ENCODE measurements around the gene LRRC1. TPM values are rescaled to one million over a fixed set of nuclear protein-coding genes. Genes with fewer than 3 reads are reported as not detected.

LRRC1 gene
- total and polyA plus RNA-seq, 2 of the 8 experiments (the other 6 are each of a cell fraction or from before 2014, with no cell fraction given) = 6.7 to 15.9 TPM

GRCh38 chr6:53795702-53796450, 1.1 kb downstream of the LRRC1 start (continued):
- TF ChIP-seq CHD7 (IDR thresholded peaks at IDR 0.05; ENCODE audit: insufficient replicate concordance, low read length) (no peak), ASH2L (IDR thresholded peaks at IDR 0.05; ENCODE audit: low read length) (peak; percentile 57), SAP30 (IDR thresholded peaks at IDR 0.05; ENCODE audit: insufficient read depth, insufficient replicate concordance, low read length) (no peak), SIN3A (conservative IDR thresholded peaks at IDR 0.05 in 1 of 2, IDR thresholded peaks at IDR 0.05 in 1 of 2; ENCODE audit: low read depth in 1 of 2, low read length in 2 of 2) (0 out of 4 replicates have a peak, but pooled peaks of 1 of the 2 experiments have one; percentile 1), SP2 (IDR thresholded peaks at IDR 0.05; ENCODE audit: low read length) (no peak), RXRA (IDR thresholded peaks at IDR 0.05; ENCODE audit: insufficient read depth, low read depth, low read length) (no peak), SUZ12 (IDR thresholded peaks at IDR 0.05; ENCODE audit: low read length) (no peak), E2F6 (IDR thresholded peaks at IDR 0.05) (no peak; the same call in 1 of the 2 replicates), TBP (IDR thresholded peaks at IDR 0.05; ENCODE audit: low read depth, low read length) (no peak)
